Measurements from ENCODE around the gene UBIAD1. TPM values are rescaled to one million over a fixed set of nuclear protein-coding genes. Genes with fewer than 3 reads are reported as not detected.
"Not testable (repeated sequence)": the region's sequence is repeated elsewhere in the genome, so short reads cannot be mapped to it uniquely, and the experiment has no call there.

UBIAD1 gene
- total RNA-seq, 1 donor from 2014 or later: 14.3 TPM

DNA sequence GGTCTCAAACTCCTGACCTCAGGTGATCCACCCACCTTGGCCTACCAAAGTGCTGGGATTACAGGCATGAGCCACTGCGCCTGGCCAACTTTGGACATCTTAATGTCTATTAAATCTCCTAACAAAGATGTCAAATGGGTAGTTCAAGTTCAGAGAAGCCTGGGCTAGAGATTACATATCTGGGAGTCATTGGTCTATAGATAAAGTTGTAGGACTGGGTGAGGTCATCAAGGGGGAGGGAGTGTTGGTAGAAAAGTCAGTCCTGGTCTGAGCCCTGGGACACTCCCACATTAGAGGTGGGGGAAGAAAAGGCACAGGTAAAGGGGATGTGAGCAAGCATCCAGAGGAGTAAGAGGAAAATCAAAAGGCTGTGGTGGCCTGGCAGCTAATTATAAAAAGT, 6.6 kb downstream of the UBIAD1 start:
- DNase-seq: no peak

DNA sequence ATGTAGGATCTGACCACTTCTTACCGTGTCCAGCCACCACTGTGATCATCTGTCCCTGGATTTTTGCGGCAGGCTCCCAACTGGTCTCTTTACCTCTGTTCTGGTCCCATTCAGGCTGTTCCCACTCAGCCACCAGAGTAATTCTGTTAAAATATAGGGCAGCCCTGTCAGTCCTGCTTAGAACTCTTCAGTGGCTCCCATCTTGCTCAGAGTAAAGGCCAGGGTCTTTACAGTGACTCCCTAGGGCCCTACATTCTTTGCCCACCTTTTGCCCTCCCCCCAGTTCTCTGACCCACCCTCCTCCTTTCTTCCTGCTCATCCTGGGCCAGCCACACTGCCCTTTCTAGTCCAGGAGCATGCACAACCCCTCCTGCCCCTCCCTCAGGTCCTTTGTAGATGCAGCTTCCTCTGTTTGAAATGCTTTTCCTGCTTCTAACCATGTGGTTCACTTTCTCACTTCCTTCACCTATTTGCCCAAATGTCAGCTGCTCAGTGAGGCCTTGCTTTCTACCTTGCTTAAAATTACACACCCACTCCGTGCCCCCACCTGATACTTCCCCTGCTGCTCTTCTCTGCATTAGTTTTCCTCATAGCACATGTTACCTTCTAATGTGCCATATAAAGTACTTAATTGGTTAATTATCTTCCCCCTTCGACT, 7.8 kb downstream of the UBIAD1 start:
- no peak for DNase-seq

- DNase-seq: no peak
Measured at GRCh38 chr1:11281518-11282331, 8.7 kb downstream of the UBIAD1 start.

DNA sequence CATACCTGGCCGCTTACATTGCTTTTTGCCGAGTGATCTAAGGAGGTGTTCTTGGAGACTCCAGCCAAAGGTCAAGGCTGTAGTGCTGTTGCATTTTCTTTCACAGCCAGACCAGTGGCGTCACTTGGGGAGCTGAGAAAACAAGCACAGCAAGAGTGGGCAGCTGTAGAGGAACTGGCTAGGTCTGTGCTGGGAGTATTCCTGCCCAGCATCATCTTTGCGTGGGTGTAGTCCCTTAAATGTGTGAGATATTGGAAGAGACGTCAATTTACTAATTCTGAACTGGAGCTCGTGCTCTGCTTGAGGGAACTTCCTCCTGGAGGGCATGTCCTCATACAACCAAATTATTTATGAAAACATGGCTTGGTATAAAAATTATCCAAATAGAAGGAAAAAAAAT, 10.2 kb downstream of the UBIAD1 start:
- no peak for DNase-seq

- DNase-seq: no peak
Measured at GRCh38 chr1:11284784-11285183, 11.8 kb downstream of the UBIAD1 start.

GRCh38 chr1:11285883-11286734, 13.1 kb downstream of the UBIAD1 start:
- DNase-seq: no peak

DNA sequence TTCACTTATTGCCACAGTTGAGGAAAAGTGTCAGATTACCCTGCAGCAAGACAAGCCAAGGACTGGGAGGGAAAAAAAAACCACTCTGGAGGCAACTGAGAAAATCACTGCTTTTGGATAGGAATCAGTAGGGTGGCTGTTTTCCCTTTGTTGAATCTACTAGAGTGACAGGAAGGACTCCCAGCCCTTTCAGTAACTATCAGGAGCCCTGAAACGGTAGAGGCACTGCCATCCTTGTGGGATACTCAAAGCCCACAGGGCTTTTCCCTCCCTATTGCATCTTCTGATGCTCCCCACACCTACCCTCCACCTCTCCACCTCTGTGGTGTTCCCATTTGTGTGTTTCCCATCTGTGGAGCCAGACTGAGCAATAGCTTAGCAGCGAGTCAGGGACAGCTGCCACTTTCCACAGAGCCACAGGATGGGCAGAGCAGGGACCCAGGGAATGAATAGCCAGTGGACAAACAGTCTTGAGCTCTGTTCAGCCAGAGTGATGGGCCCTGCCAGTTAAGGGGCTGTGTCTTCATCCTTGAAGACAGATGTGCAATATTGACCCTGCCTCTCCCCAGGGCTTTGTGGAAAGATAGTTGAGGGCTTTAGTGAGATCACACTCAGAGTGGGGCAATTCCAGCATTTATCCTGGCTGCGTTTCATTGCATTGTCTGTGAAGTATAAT, 13.9 kb downstream of the UBIAD1 start:
- no peak for DNase-seq

DNA sequence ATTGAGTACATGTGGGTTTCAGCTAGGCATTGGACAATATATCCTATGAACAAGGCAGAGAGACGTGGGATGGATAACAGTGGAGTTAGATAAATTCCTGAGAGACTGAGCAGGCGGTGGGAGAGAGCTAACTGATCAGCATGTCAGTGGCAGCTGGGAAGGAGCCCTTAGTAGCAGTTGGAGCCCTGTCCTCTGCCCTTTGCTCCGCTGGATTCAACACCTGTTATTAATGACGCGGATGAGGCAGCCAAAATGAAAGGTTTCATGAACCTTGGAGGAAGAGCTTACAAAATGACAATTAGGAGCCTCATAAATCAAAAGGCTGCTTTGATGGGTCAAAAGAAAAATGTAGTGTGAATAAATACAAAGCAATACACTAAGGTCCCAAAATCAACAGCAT, 16.1 kb downstream of the UBIAD1 start:
- DNase-seq: no peak

- no peak for DNase-seq
Measured at GRCh38 chr1:11291049-11291448, 18.1 kb downstream of the UBIAD1 start.

GRCh38 chr1:11293856-11294255, 20.9 kb downstream of the UBIAD1 start:
- DNase-seq: no peak

GRCh38 chr1:11294951-11295350, 22.0 kb downstream of the UBIAD1 start:
- DNase-seq: no peak

- no peak for DNase-seq
Measured at GRCh38 chr1:11295905-11296304, 22.9 kb downstream of the UBIAD1 start.

DNA sequence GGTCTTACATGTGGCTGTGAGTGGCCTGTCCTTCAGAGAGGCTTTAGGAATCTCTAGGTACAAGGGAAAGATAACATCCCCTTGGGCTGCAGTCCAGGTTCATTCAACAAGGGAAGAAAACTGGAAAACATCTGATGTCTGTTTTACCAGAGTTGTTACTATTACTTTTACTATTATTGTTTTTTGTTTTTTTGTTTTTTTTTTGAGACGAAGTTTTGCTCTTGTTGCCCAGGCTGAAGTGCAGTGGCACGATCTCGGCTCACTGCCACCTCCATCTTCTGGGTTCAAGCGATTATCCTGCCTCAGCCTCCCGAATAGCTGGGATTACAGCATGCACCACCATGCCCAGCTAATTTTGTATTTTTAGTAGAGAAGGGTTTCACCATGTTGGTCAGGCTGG, 24.8 kb downstream of the UBIAD1 start:
- not testable (repeated sequence) for DNase-seq

DNA sequence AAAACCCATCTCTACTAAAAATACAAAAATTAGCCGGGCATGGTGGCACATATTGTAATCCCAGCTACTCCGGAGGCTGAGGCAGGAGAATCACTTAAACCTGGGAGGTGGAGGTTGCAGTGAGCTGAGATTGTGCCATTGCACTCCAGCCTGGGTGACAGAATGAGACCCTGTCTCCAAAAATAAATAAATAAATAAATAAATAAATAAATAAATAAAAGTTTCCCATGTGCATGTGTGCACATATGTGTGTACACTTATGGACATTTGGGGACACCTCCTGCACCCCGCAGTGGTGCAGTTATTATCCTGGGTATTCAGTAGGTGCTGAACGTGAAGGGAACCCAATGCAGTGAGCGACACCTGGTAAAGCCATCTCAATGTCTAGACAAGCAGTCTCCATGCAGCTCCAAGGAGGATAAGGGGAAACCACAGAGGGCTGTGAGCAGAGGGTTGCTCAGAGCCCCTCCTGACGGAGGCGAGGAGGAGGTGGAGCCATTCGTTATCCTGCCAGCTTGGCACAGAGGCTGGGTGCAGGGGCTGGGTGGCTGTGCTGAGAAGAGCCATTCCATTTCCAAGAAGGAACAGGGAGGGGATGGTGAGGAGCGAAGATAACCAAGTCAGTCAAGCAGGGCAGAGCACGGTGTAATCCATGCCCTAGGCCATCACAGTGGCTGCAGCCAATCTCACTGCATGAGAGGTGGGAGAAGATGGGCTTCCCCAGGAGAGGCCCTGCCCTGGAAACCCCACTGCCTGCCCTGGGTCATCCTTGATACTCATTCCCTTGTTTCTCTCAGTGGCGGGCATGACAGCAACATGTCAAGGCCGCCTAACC, 25.6 kb downstream of the UBIAD1 start:
- no peak for DNase-seq

GRCh38 chr1:11299225-11299574, 26.2 kb downstream of the UBIAD1 start:
- no peak for DNase-seq

DNA sequence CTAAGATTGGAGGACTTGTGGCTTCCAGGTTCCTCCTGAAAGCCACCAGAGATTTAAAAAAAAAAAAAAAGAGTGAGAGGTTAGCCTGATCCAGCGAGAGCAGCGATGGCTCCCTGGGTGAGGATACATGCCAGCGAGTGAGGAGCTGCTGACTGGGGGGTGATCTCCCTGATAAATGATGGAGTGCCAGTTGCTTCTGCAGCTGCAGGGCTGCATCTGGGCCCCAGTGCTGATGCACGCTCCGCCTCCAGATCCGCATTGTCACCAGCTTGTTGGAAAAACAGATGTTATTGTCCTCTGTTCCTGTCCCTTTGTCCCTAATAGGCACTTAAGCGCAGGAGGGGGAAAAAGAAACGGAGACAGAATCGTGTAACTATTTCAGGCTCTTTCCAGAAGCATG, 28.6 kb downstream of the UBIAD1 start:
- peak; percentile 69 for DNase-seq

DNA sequence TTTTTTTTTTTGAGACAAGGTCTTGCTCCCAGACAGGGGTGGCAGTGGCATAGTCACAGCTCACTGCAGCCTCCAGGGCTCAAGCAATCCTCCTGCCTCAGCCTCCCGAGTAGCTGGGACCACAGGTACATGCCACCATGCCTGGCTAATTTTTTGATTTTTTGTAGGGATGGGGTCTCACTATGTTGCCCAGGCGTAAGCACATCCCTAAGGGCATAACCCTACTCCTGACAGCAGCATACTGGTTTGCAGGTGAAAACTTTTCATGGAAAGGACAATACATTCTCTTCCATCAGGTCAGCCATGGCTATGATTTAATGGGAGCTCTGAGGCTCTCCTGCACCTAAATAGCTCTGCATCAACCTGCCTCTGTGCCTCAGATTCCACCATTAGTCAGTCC, 29.4 kb downstream of the UBIAD1 start:
- DNase-seq: no peak

DNA sequence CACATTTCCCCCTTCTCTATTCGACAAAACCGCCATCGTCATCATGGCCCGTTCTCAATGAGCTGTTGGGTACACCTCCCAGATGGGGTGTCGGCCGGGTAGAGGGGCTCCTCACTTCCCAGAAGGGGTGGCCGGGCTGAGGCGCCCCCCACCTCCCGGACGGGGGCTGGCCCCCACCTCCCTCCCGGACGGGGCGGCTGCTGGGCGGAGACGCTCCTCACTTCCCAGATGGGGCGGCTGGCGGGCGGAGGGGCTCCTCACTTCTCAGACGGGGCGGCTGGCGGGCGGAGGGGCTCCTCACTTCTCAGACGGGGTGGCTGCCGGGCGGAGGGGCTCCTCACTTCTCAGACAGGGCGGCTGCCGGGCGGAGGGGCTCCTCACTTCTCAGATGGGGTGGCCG, 32.5 kb downstream of the UBIAD1 start:
- not testable (repeated sequence) for DNase-seq

DNA sequence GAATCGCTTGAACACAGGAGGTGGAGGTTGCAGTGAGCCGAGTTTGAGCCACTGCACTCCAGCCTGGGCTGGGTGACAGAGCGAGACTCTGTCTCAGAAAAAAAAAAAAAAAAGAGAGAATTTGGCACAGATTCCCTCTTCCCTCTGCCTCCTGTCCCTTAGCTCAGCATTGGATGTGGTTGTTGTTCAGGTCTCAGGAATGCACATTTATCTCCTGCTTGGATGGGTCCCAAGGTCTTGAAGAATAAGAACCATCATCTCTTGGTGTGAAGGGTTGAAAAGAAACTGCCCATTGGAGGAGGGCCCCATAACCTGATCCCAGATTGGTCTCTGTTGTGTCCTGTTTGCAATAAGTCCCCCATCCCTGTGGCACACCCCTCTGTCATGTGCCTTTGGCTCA, 34.9 kb downstream of the UBIAD1 start:
- DNase-seq: no peak

DNA sequence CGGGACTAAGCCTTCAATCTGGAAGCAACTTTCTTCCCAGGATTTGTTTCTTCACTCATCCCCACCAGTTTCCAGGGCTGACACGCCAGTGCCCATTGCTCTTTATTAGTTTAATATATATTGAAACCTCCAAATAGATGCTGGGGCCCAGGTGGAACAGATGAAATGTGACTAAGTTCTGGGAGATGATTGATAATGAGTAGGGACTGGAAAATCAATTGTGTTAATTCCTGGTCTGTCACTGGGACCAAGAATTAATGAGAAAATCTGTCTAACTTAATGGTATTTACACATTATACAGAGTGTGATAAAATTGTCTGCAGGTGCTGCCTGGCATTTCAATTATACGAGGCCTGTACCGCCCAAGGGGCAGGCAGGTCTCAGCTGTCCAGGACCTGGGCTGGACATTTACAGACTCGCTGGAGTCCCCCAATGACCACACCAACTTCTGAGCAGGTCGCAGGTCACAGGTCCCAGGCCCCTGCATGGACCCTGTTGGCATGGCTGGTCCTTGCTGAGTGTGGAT, 35.8 kb downstream of the UBIAD1 start:
- no peak for DNase-seq

- no peak for DNase-seq
Measured at GRCh38 chr1:11309385-11309784, 36.4 kb downstream of the UBIAD1 start.
